PFSK-1 (cell line): ENCODE measurements around the gene SNX30.

ENCODE experiments used
- FOXP2 ChIP-seq: optimal IDR thresholded peaks from 2 replicates; pipeline ENCODE3; 2011; ENCODE audit warnings: borderline replicate concordance, control low read depth, inconsistent platforms; ENCODE audit not compliant: insufficient read depth; ENCODE audit errors: extremely low read length, extremely low read depth
- POLR2AphosphoS5 ChIP-seq: IDR thresholded peaks from 2 replicates; pipeline ENCODE4 v1.6.1; 2012; ENCODE audit warnings: low read depth, mild to moderate bottlenecking, control low read depth, low read length, moderate library complexity
- SIN3A ChIP-seq: IDR thresholded peaks from 2 replicates; pipeline ENCODE4 v1.6.1; 2012; ENCODE audit warnings: mild to moderate bottlenecking, low read length, moderate library complexity, borderline replicate concordance; ENCODE audit not compliant: insufficient read depth
- TAF1 ChIP-seq: IDR thresholded peaks from 2 replicates; pipeline ENCODE4 v1.6.1; 2012; ENCODE audit warnings: low read length, control low read depth, borderline replicate concordance; ENCODE audit not compliant: insufficient read depth
- TF ChIP-seq, protein P1 (sequence below), 2 experiments: IDR thresholded peaks; 2 replicates each; pipeline versions ENCODE4 v1.6.1 to v1.8.0; 2011 to 2012; ENCODE audit warnings: low read depth in 2 of 2, low read length in 2 of 2, control low read depth in 1 of 2, inconsistent platforms in 1 of 2, mild to moderate bottlenecking in 1 of 2, moderate library complexity in 1 of 2; ENCODE audit not compliant: insufficient read depth in 1 of 2

SNX30 gene

DNA sequence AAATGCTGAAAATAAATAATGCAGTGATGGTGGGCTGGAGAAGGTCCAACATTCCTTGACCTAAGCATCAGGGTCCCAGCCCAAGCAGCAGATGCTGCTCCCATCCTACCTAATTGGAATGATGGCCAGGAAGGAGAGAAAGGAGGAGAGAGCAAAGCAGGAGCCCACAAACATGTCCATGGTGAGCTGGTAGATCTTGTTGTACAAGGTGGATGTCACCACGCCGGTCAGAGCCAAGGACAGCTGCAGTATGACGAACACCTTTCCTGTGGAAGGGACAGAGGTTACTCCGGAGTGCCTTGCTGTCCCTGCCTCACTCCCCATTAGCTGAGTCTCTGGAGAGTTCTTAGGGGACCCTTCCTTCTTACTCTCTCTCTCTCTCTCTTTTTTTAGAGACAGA, 135.8 kb downstream of the SNX30 start:
- TF ChIP-seq FOXP2 = no peak
- TF ChIP-seq, protein P1, sequence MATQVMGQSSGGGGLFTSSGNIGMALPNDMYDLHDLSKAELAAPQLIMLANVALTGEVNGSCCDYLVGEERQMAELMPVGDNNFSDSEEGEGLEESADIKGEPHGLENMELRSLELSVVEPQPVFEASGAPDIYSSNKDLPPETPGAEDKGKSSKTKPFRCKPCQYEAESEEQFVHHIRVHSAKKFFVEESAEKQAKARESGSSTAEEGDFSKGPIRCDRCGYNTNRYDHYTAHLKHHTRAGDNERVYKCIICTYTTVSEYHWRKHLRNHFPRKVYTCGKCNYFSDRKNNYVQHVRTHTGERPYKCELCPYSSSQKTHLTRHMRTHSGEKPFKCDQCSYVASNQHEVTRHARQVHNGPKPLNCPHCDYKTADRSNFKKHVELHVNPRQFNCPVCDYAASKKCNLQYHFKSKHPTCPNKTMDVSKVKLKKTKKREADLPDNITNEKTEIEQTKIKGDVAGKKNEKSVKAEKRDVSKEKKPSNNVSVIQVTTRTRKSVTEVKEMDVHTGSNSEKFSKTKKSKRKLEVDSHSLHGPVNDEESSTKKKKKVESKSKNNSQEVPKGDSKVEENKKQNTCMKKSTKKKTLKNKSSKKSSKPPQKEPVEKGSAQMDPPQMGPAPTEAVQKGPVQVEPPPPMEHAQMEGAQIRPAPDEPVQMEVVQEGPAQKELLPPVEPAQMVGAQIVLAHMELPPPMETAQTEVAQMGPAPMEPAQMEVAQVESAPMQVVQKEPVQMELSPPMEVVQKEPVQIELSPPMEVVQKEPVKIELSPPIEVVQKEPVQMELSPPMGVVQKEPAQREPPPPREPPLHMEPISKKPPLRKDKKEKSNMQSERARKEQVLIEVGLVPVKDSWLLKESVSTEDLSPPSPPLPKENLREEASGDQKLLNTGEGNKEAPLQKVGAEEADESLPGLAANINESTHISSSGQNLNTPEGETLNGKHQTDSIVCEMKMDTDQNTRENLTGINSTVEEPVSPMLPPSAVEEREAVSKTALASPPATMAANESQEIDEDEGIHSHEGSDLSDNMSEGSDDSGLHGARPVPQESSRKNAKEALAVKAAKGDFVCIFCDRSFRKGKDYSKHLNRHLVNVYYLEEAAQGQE (IDR thresholded peaks at IDR 0.05; ENCODE audit: insufficient read depth in 1 of 2, low read depth in 2 of 2, low read length in 2 of 2) = no peak
- no peak for TF ChIP-seq SIN3A
- TF ChIP-seq TAF1 = no peak
- TF ChIP-seq POLR2AphosphoS5 = no peak

GRCh38 chr9:112887381-112887780, 136.8 kb downstream of the SNX30 start:
- TF ChIP-seq, protein P1 (IDR thresholded peaks at IDR 0.05; ENCODE audit: insufficient read depth in 1 of 2, low read depth in 2 of 2, low read length in 2 of 2) = no peak
- TF ChIP-seq TAF1 (no peak), SIN3A (no peak), POLR2AphosphoS5 (no peak), FOXP2 (no peak)

DNA sequence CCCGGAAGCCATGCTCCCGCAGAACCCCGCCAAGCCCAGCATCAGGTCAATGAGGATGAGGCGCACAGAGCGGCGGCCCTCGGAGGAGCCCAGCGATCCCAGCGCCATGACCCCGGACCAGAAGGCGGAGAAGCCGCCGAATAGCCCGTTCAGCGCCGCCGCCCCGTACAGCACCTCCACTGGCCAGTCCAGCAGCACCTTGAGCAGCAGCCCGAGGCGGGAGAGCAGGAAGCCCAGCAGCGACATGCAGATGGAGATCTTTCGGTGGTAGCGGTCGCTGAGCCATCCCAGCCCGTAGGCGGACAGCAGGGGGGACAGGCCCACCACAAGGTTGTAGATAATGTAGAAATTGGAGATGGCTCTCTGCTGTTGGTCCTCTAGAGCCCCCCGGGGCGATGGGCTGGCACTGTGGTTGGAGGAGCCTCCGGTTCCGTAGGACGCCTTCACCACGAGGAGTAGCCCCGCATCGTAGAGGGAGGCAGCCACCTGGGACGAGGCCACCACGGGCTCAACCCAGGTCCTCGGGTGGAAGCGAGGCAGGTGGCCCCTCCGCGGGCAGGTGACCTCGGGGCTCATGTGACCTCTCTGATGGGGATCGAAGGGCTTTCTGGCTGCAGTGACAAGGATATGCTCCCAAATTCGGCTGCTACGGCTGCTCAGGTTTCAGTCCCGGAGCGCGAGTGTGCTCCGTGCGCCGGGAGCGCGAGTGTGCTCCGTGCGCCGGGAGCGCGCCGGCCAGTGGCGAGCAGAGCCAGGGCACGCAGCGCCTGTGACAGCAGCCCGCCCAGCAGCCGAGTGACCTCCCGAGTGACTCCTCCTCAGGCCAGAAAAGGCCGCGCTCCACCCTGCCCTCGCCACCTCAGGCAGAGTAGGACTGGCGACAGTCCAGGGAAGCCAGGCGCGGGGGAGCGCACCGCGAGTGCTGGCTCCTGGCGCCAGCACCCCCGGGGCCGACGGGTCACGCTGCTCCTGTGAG, 139.8 kb downstream of the SNX30 start, which contains the start of gene SLC46A2:
Gene SLC46A2, minus strand, starts transcription at position 771 of the 976 bp plus-strand sequence. Its CDS starts 195 bp downstream, at position 576.
- TF ChIP-seq TAF1 (no peak), POLR2AphosphoS5 (no peak), SIN3A (no peak)
- TF ChIP-seq, protein P1 (IDR thresholded peaks at IDR 0.05; ENCODE audit: insufficient read depth in 1 of 2, low read depth in 2 of 2, low read length in 2 of 2) = no peak

DNA sequence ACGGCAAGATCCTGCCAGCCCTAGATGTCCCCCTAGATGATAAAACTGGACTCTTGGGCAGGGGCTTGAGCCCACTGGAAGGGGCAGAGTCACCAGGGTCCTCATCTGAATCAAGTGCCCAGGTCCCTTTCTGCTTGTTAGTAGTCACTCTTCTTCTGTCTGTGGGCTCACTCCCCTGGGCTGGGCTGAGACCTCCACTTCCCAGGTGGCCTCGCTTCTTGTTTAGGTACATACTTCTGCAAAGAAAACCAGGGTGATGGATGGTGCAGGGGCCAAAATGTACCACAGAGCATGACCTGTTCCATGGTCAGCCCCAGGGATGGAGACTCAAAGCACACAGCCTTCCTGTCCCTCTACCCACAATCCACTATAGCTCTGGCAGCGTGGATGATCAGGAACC, 141.0 kb downstream of the SNX30 start:
- no peak for TF ChIP-seq POLR2AphosphoS5
- TF ChIP-seq FOXP2 = no peak
- TF ChIP-seq, protein P1 (IDR thresholded peaks at IDR 0.05; ENCODE audit: insufficient read depth in 1 of 2, low read depth in 2 of 2, low read length in 2 of 2) = no peak
- no peak for TF ChIP-seq TAF1
- no peak for TF ChIP-seq SIN3A
